NB4 (cell line): ENCODE measurements around the gene FAS.

Source experiments
- CTCF ChIP-seq: IDR thresholded peaks from one replicate; pipeline ENCODE4 v1.5.1; 2012; ENCODE audit warnings: low read depth, low read length
- MAX ChIP-seq: IDR thresholded peaks from 2 replicates; pipeline ENCODE4 v1.6.1; 2011; ENCODE audit warnings: low read depth, low read length
- POLR2A ChIP-seq: IDR thresholded peaks from 2 replicates; pipeline ENCODE4 v1.6.1; 2011; ENCODE audit warnings: mild to moderate bottlenecking; ENCODE audit not compliant: insufficient read length; ENCODE audit errors: extremely low read depth

- no peak for TF ChIP-seq CTCF
- no peak for TF ChIP-seq POLR2A
- TF ChIP-seq MAX: no peak
Observed at GRCh38 chr10:89053555-89053954, 63.0 kb downstream of the FAS start.
